Sigmoid colon (tissue), 7 donors: Measurements from ENCODE around the gene EDNRB. TPM values are rescaled to one million over a fixed set of nuclear protein-coding genes. Genes with fewer than 3 reads are reported as not detected.

Experiments
- DNase-seq: peaks from one replicate; pipeline ENCODE4 v3.0.0-alpha.2; 2019
- H3K27ac ChIP-seq, 4 donors: fragments of 200-600 bp; sonication (generic); one replicate each; pipeline ENCODE4 v1.5.1; 2016 to 2019; ENCODE audit warnings: mild to moderate bottlenecking in 1 of 4
- H3K27me3 ChIP-seq, 3 donors: fragments of 200-600 bp; sonication (generic); one replicate each; pipeline ENCODE4 v1.5.1; 2019; ENCODE audit warnings: mild to moderate bottlenecking in 1 of 3
- H3K36me3 ChIP-seq, 4 donors: fragments of 200-600 bp; sonication (generic); one replicate each; pipeline ENCODE4 v1.5.1; 2016 to 2019
- H3K4me1 ChIP-seq, 4 donors: fragments of 200-600 bp; sonication (generic); one replicate each; pipeline ENCODE4 v1.5.1; 2017 to 2019
- H3K4me3 ChIP-seq, 4 donors: fragments of 200-600 bp; sonication (generic); one replicate each; pipeline ENCODE4 v1.5.1; 2017 to 2019; ENCODE audit warnings: mild to moderate bottlenecking in 2 of 4, moderate library complexity in 1 of 4
- H3K9me3 ChIP-seq, 4 donors: fragments of 200-600 bp in 3 of 4; sonication (generic) in 3 of 4; one replicate each; pipeline versions ENCODE4 v1.5.1 to v1.6.1; 2013 to 2019
- EP300 ChIP-seq, 4 donors: sonication (generic); formaldehyde crosslinking; IDR thresholded peaks; one replicate each; pipeline ENCODE4 v1.6.1; 2017; ENCODE audit warnings: antibody characterized with exemption in 4 of 4
- POLR2A ChIP-seq, 2 donors: fragments of 450-650 bp; IDR thresholded peaks; one replicate each; pipeline ENCODE4 v1.6.1; 2016; ENCODE audit warnings: antibody characterized with exemption in 2 of 2, mild to moderate bottlenecking in 2 of 2, moderate library complexity in 2 of 2
- POLR2AphosphoS5 ChIP-seq, 4 donors: sonication (generic); formaldehyde crosslinking; IDR thresholded peaks; one replicate each; pipeline ENCODE4 v1.6.1; 2017; ENCODE audit warnings: antibody characterized with exemption in 4 of 4
- WGBS, 2 donors: extraction: QIAGEN DNeasy Blood & Tissue Kit; methylation state at CpG; one replicate each; pipeline ENCODE4 v1.1.7; 2013; 5-methylcytosine and 5-hydroxymethylcytosine counted together
- intact Hi-C: fragments of 100-400 bp; cut with DNase I; formaldehyde crosslinking; loops from one replicate; pipeline ENCODE4 v1.15.1; 2023
- polyA plus RNA-seq, 3 donors: library from polyadenylated mRNA; stranded (reverse); fragments of 200-250 nt; gene quantifications; one replicate each; pipeline ENCODE4 v1.2.3, GENCODE V29; 2013
- total RNA-seq, 4 donors: library from RNA; depleted of rRNA; stranded (reverse); fragments of >200 nt; gene quantifications; one replicate each; pipeline ENCODE4 v1.1.0, GENCODE V29; 2016
- TF ChIP-seq, protein P1 (sequence below), 4 experiments: fragments of 450-650 bp in 3 of 4; fragments of 200-600 bp in 1 of 4; IDR thresholded peaks; one replicate each; pipeline ENCODE4 v1.5.1; 2016 to 2019; ENCODE audit warnings: antibody characterized with exemption in 4 of 4, mild to moderate bottlenecking in 3 of 4, moderate library complexity in 2 of 4
- donor health status: healthy with polysubstance abuse.
- donor health status: Bipolar disorder and iron deficiency.
- donor health status: healthy.

The EDNRB gene
- total and polyA plus RNA-seq, 7 donors: 1.6 to 17.6 (median 14.9) TPM

DNA sequence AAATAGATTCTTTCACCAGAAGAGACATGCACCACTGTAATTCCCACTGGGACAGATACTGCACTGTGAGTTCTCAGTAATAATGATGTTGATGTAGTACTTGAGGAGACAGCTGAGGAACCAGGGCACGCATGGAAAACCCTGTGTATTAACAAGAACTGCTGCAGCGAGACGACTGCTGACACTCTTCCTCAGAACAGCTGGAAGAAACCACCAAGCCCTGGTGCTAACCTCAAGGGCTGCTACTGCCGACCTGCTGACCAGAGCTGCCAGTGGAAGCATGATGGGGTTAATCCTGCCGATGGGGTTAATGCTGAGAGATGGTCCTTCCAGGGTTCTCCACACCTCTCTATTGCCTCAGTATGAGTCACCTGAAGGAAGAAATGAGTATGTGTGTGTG is 45.6 kb downstream of the EDNRB start:
- Histone ChIP-seq H3K4me3 (no peak overlapping the region), H3K27me3 (no peaks in the 10 kb centered on the region), H3K9me3 (no peaks in the 10 kb centered on the region), H3K4me1 (no peaks in the 10 kb centered on the region), H3K36me3 (no peaks in the 10 kb centered on the region), H3K27ac (no peak overlapping the region)
- TF ChIP-seq EP300 (IDR thresholded peaks at IDR 0.05): no peak
- TF ChIP-seq POLR2AphosphoS5 (IDR thresholded peaks at IDR 0.05): no peak
- TF ChIP-seq, protein P1, sequence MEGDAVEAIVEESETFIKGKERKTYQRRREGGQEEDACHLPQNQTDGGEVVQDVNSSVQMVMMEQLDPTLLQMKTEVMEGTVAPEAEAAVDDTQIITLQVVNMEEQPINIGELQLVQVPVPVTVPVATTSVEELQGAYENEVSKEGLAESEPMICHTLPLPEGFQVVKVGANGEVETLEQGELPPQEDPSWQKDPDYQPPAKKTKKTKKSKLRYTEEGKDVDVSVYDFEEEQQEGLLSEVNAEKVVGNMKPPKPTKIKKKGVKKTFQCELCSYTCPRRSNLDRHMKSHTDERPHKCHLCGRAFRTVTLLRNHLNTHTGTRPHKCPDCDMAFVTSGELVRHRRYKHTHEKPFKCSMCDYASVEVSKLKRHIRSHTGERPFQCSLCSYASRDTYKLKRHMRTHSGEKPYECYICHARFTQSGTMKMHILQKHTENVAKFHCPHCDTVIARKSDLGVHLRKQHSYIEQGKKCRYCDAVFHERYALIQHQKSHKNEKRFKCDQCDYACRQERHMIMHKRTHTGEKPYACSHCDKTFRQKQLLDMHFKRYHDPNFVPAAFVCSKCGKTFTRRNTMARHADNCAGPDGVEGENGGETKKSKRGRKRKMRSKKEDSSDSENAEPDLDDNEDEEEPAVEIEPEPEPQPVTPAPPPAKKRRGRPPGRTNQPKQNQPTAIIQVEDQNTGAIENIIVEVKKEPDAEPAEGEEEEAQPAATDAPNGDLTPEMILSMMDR (IDR thresholded peaks at IDR 0.05): no peak
- no peak for TF ChIP-seq POLR2A (IDR thresholded peaks at IDR 0.05)
- intact Hi-C loops: no loop called here
- WGBS, 2 donors: 77 to 83% methylated on average over 5 of the region's 5 CpGs
- DNase-seq: no peak

DNA sequence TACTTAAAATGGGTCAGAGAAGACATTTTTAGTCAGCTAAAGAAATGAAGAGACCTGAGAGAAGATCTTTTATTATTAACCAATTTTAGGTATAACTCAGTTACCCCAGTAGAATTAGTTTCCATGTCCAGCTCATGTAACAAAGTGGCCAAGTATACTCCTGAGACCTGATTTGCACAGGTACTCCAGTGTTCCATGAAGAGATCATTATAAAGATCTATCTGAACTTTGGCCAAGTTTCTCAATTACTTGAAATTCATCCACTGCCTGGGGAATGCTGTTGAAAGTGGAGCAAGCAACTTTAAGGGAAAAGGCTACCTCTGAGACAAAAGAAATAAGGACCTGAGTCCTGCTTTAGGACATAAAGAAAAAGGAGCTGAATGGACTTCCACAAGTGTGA is 47.0 kb downstream of the EDNRB start:
- no peaks in the 10 kb centered on the region for H3K27me3 ChIP-seq
- no peak for TF ChIP-seq POLR2AphosphoS5 (IDR thresholded peaks at IDR 0.05)
- TF ChIP-seq POLR2A (IDR thresholded peaks at IDR 0.05): no peak
- TF ChIP-seq, protein P1 (IDR thresholded peaks at IDR 0.05): no peak
- TF ChIP-seq EP300 (IDR thresholded peaks at IDR 0.05): no peak
- no peak for DNase-seq
- H3K4me1 ChIP-seq: no peaks in the 10 kb centered on the region
- no peaks in the 10 kb centered on the region for H3K36me3 ChIP-seq
- intact Hi-C loops: no loop called here
- no peak overlapping the region for H3K27ac ChIP-seq
- H3K4me3 ChIP-seq: no peak overlapping the region
- H3K9me3 ChIP-seq: no peaks in the 10 kb centered on the region

DNA sequence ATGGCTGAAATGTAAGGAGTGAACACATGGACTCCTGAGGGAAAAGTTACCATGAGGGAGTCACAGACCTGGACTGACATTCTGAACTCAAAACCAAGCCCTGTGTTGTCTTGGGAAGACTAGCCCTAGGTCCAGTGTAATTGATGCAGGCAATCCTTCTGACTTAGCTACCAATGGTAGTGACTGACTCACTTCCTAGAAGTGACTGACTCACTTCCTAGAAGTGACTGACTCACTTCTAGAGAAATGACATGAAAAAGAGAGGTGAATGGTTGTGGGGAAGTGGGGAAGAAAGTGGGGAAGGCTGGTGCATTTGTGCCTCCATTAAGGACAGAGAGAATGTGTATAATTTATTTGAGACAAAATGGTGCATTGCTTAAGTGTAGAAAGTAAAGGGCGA is 49.9 kb downstream of the EDNRB start:
- H3K9me3 ChIP-seq: no peaks in the 10 kb centered on the region
- no peaks in the 10 kb centered on the region for H3K27me3 ChIP-seq
- 95 to 97% methylated on average over 1 of the region's 1 CpG for WGBS, 2 donors
- TF ChIP-seq, protein P1 (IDR thresholded peaks at IDR 0.05): no peak
- TF ChIP-seq POLR2AphosphoS5 (IDR thresholded peaks at IDR 0.05): no peak
- no peak for TF ChIP-seq POLR2A (IDR thresholded peaks at IDR 0.05)
- TF ChIP-seq EP300 (IDR thresholded peaks at IDR 0.05): no peak
- no peak overlapping the region for H3K27ac ChIP-seq
- no peaks in the 10 kb centered on the region for H3K4me1 ChIP-seq
- no peaks in the 10 kb centered on the region for H3K36me3 ChIP-seq
- H3K4me3 ChIP-seq: no peak overlapping the region
- intact Hi-C loops: no loop called here
- no peak for DNase-seq

DNA sequence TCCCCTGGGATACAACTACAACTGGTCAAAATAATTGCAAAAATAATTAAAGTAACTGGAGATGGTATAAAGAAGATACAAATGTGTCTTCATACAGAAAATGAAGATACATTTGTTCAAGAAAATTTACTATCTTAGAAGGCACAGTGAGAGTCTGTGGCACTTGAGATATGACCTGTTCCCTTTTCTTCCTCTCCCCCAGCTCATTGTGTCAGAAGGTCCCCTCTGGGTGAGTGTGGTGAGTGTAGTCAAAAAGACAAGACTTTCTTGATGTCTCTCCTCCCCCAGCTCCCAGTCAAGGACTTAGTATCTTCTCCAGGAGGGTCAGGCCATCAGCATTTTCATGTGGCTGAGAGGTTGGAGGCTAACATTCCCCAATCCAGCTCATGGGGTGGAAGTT is 51.7 kb downstream of the EDNRB start:
- Histone ChIP-seq H3K9me3 (no peaks in the 10 kb centered on the region), H3K4me1 (no peaks in the 10 kb centered on the region), H3K36me3 (no peaks in the 10 kb centered on the region), H3K27ac (no peak overlapping the region), H3K4me3 (no peak overlapping the region), H3K27me3 (no peaks in the 10 kb centered on the region)
- TF ChIP-seq POLR2AphosphoS5 (IDR thresholded peaks at IDR 0.05): no peak
- no peak for TF ChIP-seq EP300 (IDR thresholded peaks at IDR 0.05)
- no peak for TF ChIP-seq POLR2A (IDR thresholded peaks at IDR 0.05)
- TF ChIP-seq, protein P1 (IDR thresholded peaks at IDR 0.05): no peak
- DNase-seq: no peak
- intact Hi-C loops: no loop called here

GRCh38 chr13:77865622-77866021 is 53.0 kb downstream of the EDNRB start:
- intact Hi-C loops: no loop called here
- no peak overlapping the region for H3K27ac ChIP-seq
- DNase-seq: no peak

More at GRCh38 chr13:77865622-77866021, 53.0 kb downstream of the EDNRB start:
- Histone ChIP-seq H3K4me3 (no peak overlapping the region), H3K27me3 (no peaks in the 10 kb centered on the region), H3K4me1 (no peaks in the 10 kb centered on the region), H3K9me3 (no peaks in the 10 kb centered on the region), H3K36me3 (no peaks in the 10 kb centered on the region)
- 28 to 69% methylated on average over 3 of the region's 3 CpGs for WGBS, 2 donors
- TF ChIP-seq POLR2AphosphoS5 (IDR thresholded peaks at IDR 0.05): no peak
- TF ChIP-seq, protein P1 (IDR thresholded peaks at IDR 0.05): no peak
- TF ChIP-seq EP300 (IDR thresholded peaks at IDR 0.05): no peak
- TF ChIP-seq POLR2A (IDR thresholded peaks at IDR 0.05): no peak
